Measurements from ENCODE around the gene LEKR1.

GRCh38 chr3:156847752-156848448 lies 21.7 kb downstream of the LEKR1 start:
- no peak for TF ChIP-seq CTCF (IDR thresholded peaks at IDR 0.05; ENCODE audit: insufficient read depth, low read depth, low read length)
- no peak for TF ChIP-seq EZH2 (IDR thresholded peaks at IDR 0.05; ENCODE audit: insufficient read depth, low read length)
